ENCODE data around the gene ERO1B.

GRCh38 chr1:236259043-236259442, 22.7 kb downstream of the ERO1B start:
- TF ChIP-seq ZNF232 (CRISPR knock-in tag; IDR thresholded peaks at IDR 0.05; ENCODE audit: borderline replicate concordance) (no peak), ZNF292 (CRISPR knock-in tag; IDR thresholded peaks at IDR 0.05; ENCODE audit: borderline replicate concordance, low read depth) (no peak), ZBTB21 (CRISPR knock-in tag; IDR thresholded peaks at IDR 0.05) (no peak), CTCF (CRISPR knock-in tag; IDR thresholded peaks at IDR 0.05) (no peak), ARID4A (CRISPR knock-in tag; IDR thresholded peaks at IDR 0.05; ENCODE audit: borderline replicate concordance) (no peak), MAFF (IDR thresholded peaks at IDR 0.05; ENCODE audit: low read depth, low read length) (no peak), NFATC3 (CRISPR knock-in tag; IDR thresholded peaks at IDR 0.05) (no peak)
